HG03378 (cell line): ENCODE results near the gene LRRC37A.
"Not testable (repeated sequence)": the region's sequence is repeated elsewhere in the genome, so short reads cannot be mapped to it uniquely, and the experiment has no call there.

ENCODE experiments used
- ATAC-seq: cut with Tn5 transposase; IDR thresholded peaks from one replicate; pipeline ENCODE4 v1.9.1; 2021; ENCODE audit warnings: mild to moderate bottlenecking, moderate library complexity; ENCODE audit not compliant: unreplicated experiment

The LRRC37A gene

GRCh38 chr17:46286764-46287221 lies 8.1 kb upstream of the LRRC37A start:
- not testable (repeated sequence) for ATAC-seq

- ATAC-seq, result not testable (repeated sequence)
Observed at GRCh38 chr17:46287587-46287986, 7.3 kb upstream of the LRRC37A start.

GRCh38 chr17:46290906-46291546 lies 3.9 kb upstream of the LRRC37A start:
- ATAC-seq, result peak; percentile 90

- ATAC-seq, result not testable (repeated sequence)
Observed at GRCh38 chr17:46291618-46292017, 3.3 kb upstream of the LRRC37A start.

GRCh38 chr17:46341220-46341619 lies 46.3 kb downstream of the LRRC37A start:
- not testable (repeated sequence) for ATAC-seq

- not testable (repeated sequence) for ATAC-seq
Observed at GRCh38 chr17:46342131-46342530, 47.2 kb downstream of the LRRC37A start.

- ATAC-seq, result peak; percentile 61
Observed at GRCh38 chr17:46348345-46348744, 53.4 kb downstream of the LRRC37A start.

GRCh38 chr17:46349060-46349459 lies 54.1 kb downstream of the LRRC37A start:
- not testable (repeated sequence) for ATAC-seq

- not testable (repeated sequence) for ATAC-seq
Observed at GRCh38 chr17:46353856-46354255, 58.9 kb downstream of the LRRC37A start.

GRCh38 chr17:46361145-46361735 lies 66.3 kb downstream of the LRRC37A start:
- peak; percentile 27 for ATAC-seq

- peak; percentile 88 for ATAC-seq
Observed at GRCh38 chr17:46361755-46362154, 66.8 kb downstream of the LRRC37A start, which contains the start of gene ARL17B. ARL17B (minus strand) TSS chr17:46361766; CDS start chr17:46358397, 3,369 bp downstream.

- ATAC-seq, result not testable (repeated sequence)
Observed at GRCh38 chr17:46367520-46367919, 72.6 kb downstream of the LRRC37A start.

GRCh38 chr17:46372236-46373229 lies 77.6 kb downstream of the LRRC37A start:
- ATAC-seq, result peak; percentile 33

- peak; percentile 54 for ATAC-seq
Observed at GRCh38 chr17:46373418-46373817, 78.5 kb downstream of the LRRC37A start.

- ATAC-seq, result not testable (repeated sequence)
Observed at GRCh38 chr17:46383118-46383517, 88.2 kb downstream of the LRRC37A start.

GRCh38 chr17:46385491-46385890 lies 90.6 kb downstream of the LRRC37A start:
- not testable (repeated sequence) for ATAC-seq
